HG02943 (cell line): ENCODE results near the gene PRKCI.
"Not testable (repeated sequence)": the region's sequence is repeated elsewhere in the genome, so short reads cannot be mapped to it uniquely, and the experiment has no call there.

Source experiments
- ATAC-seq: cut with Tn5 transposase; IDR thresholded peaks from one replicate; pipeline ENCODE4 v1.9.1; 2021; ENCODE audit warnings: mild to moderate bottlenecking, low read depth, moderate library complexity; ENCODE audit not compliant: unreplicated experiment

The PRKCI gene

GRCh38 chr3:170221924-170222646 lies at the start of gene PRKCI:
TSS of gene PRKCI (plus strand) at chr3:170222424. CDS start at chr3:170222670, 246 bp downstream.
- ATAC-seq = peak; percentile 94

GRCh38 chr3:170178651-170179050 lies 43.6 kb upstream of the PRKCI start:
- no peak for ATAC-seq

GRCh38 chr3:170179432-170179831 lies 42.8 kb upstream of the PRKCI start:
- ATAC-seq = no peak

- ATAC-seq = peak; percentile 23
Measured at GRCh38 chr3:170180079-170180907, 41.9 kb upstream of the PRKCI start.

- peak; percentile 72 for ATAC-seq
Measured at GRCh38 chr3:170180908-170181885, 41.0 kb upstream of the PRKCI start, which contains the start of gene PHC3. TSS of gene PHC3 (minus strand) at chr3:170181733. CDS start at chr3:170181715, 18 bp downstream.

- ATAC-seq = no peak
Measured at GRCh38 chr3:170189398-170190256, 32.6 kb upstream of the PRKCI start.

- ATAC-seq = not testable (repeated sequence)
Measured at GRCh38 chr3:170195759-170196158, 26.5 kb upstream of the PRKCI start.

GRCh38 chr3:170196833-170197232 lies 25.4 kb upstream of the PRKCI start:
- no peak for ATAC-seq

GRCh38 chr3:170200987-170201386 lies 21.2 kb upstream of the PRKCI start:
- no peak for ATAC-seq

GRCh38 chr3:170201527-170201926 lies 20.7 kb upstream of the PRKCI start:
- ATAC-seq = no peak

- no peak for ATAC-seq
Measured at GRCh38 chr3:170203457-170203856, 18.8 kb upstream of the PRKCI start.

GRCh38 chr3:170204023-170204472 lies 18.2 kb upstream of the PRKCI start:
- no peak for ATAC-seq

- ATAC-seq = no peak
Measured at GRCh38 chr3:170204509-170204908, 17.7 kb upstream of the PRKCI start.

- no peak for ATAC-seq
Measured at GRCh38 chr3:170205302-170205701, 16.9 kb upstream of the PRKCI start.

- not testable (repeated sequence) for ATAC-seq
Measured at GRCh38 chr3:170206164-170206762, 16.0 kb upstream of the PRKCI start.

GRCh38 chr3:170207717-170208116 lies 14.5 kb upstream of the PRKCI start:
- no peak for ATAC-seq

GRCh38 chr3:170211668-170212067 lies 10.6 kb upstream of the PRKCI start:
- no peak for ATAC-seq

GRCh38 chr3:170219850-170220249 lies 2.4 kb upstream of the PRKCI start:
- no peak for ATAC-seq

- no peak for ATAC-seq
Measured at GRCh38 chr3:170220871-170221270, 1.4 kb upstream of the PRKCI start.
